Neural progenitor cell (in vitro differentiated cells): ENCODE data around the gene DGLUCY. TPM values are rescaled to one million over a fixed set of nuclear protein-coding genes. Genes with fewer than 3 reads are reported as not detected.

Experiments
- DNase-seq: peaks from one replicate; pipeline ENCODE4 v3.0.0-alpha.2; 2016; ENCODE audit warnings: low spot score
- H2AFZ ChIP-seq: fragments of 200-600 bp; sonication (generic); replicated peaks from 2 replicates; pipeline ENCODE4 v1.6.1; 2016; ENCODE audit warnings: antibody characterized with exemption
- H3F3A ChIP-seq: fragments of 200-600 bp; sonication (generic); 2 replicates; pipeline ENCODE4 v1.6.1; 2016; ENCODE audit warnings: antibody characterized with exemption, low read depth
- H3K27ac ChIP-seq: fragments of 200-600 bp; sonication (generic); 2 replicates; pipeline ENCODE4 v1.5.1; 2016; ENCODE audit warnings: mild to moderate bottlenecking
- H3K27me3 ChIP-seq: fragments of 200-600 bp; sonication (generic); 2 replicates; pipeline ENCODE4 v1.6.1; 2016; ENCODE audit warnings: mild to moderate bottlenecking, moderate library complexity
- H3K36me3 ChIP-seq: fragments of 200-600 bp; sonication (generic); 2 replicates; pipeline ENCODE4 v1.5.1; 2016
- H3K4me1 ChIP-seq: fragments of 200-600 bp; sonication (generic); 2 replicates; pipeline ENCODE4 v1.6.1; 2016; ENCODE audit warnings: mixed run types
- H3K4me2 ChIP-seq: fragments of 200-600 bp; sonication (generic); 2 replicates; pipeline ENCODE4 v1.6.1; 2016
- H3K4me3 ChIP-seq: fragments of 200-600 bp; sonication (generic); 2 replicates; pipeline ENCODE4 v1.5.1; 2016
- H3K79me2 ChIP-seq: fragments of 200-600 bp; sonication (generic); 2 replicates; pipeline ENCODE4 v1.6.1; 2016; ENCODE audit warnings: low read depth
- H3K9ac ChIP-seq: fragments of 200-600 bp; sonication (generic); 2 replicates; pipeline ENCODE4 v1.6.1; 2016
- H3K9me3 ChIP-seq: fragments of 200-600 bp; sonication (generic); 2 replicates; pipeline ENCODE4 v1.5.1; 2016; ENCODE audit warnings: low read depth
- H4K20me1 ChIP-seq: fragments of 200-600 bp; sonication (generic); 2 replicates; pipeline ENCODE4 v1.6.1; 2016; ENCODE audit warnings: low read depth
- H3K27ac Mint-ChIP-seq: 3 replicates; pipeline ENCODE4 v1.8.0; 2021; ENCODE audit warnings: mixed read lengths
- H3K27me3 Mint-ChIP-seq: 2 replicates; pipeline ENCODE4 v1.8.0; 2022; ENCODE audit warnings: low read depth, mild to moderate bottlenecking, inconsistent platforms, moderate library complexity, mixed read lengths; ENCODE audit not compliant: insufficient read depth
- H3K36me3 Mint-ChIP-seq: 3 replicates; pipeline ENCODE4 v1.8.0; 2021; ENCODE audit warnings: mixed read lengths
- H3K4me1 Mint-ChIP-seq: 3 replicates; pipeline ENCODE4 v1.8.0; 2021; ENCODE audit warnings: mixed read lengths
- H3K4me3 Mint-ChIP-seq: 3 replicates; pipeline ENCODE4 v1.8.0; 2021; ENCODE audit warnings: mild to moderate bottlenecking, moderate library complexity, mixed read lengths
- H3K9me3 Mint-ChIP-seq: 3 replicates; pipeline ENCODE4 v1.8.0; 2020; ENCODE audit warnings: mixed read lengths
- EZH2 ChIP-seq: fragments of 200-600 bp; sonication (generic); IDR thresholded peaks from 2 replicates; pipeline ENCODE4 v1.6.1; 2017; ENCODE audit warnings: antibody characterized with exemption, mild to moderate bottlenecking, moderate library complexity
- EZH2phosphoT487 ChIP-seq: fragments of 200-600 bp; sonication (generic); IDR thresholded peaks from 2 replicates; pipeline ENCODE4 v1.6.1; 2017; ENCODE audit warnings: antibody characterized with exemption
- total RNA-seq: library from RNA; depleted of rRNA; stranded (reverse); fragments of >200 nt; gene quantifications from 2 replicates; pipeline ENCODE4 v1.2.3, GENCODE V29; 2015; ENCODE audit warnings: low replicate concordance
- TF ChIP-seq, protein P1 (sequence below): fragments of 200-600 bp; sonication (generic); IDR thresholded peaks from 2 replicates; pipeline ENCODE4 v1.5.1; 2017; ENCODE audit warnings: antibody characterized with exemption, mild to moderate bottlenecking

DGLUCY gene
- total RNA-seq, 1 donor from 2014 or later: 17.0 TPM

DNA sequence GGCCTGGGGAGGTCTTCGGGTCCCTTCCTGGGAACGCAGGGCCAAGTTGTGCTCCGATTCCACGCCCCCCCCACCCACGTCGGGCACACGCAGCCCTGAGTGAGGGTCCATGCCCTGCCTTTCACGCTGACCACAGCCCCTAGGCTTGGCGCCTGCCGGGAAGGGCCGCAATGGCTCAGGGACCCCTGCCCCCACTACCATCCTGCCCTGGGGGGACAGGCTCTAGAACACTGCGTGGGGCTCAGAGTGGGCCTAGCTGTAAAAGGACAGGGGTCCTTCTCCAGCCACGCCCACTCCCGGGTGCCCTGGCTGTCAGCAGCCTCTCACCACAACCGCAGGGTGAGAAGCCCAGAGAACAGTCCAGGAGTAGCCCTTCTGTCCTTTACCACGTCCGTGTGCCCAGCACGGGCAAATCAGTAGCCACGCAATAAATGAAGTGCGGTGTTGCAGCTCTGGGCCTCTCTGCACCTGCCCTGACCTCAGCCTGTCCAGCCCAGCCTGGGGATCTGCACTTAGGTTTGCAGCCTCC is 140.0 kb downstream of the DGLUCY start:
- peaks cover 15% of the 10 kb centered on the region for H3K27me3 Mint-ChIP-seq
- H3K4me1 Mint-ChIP-seq: peaks cover 44% of the 10 kb centered on the region
- peaks cover 29% of the 10 kb centered on the region for H3K27me3 ChIP-seq
- H3K9me3 Mint-ChIP-seq: no peaks in the 10 kb centered on the region
- DNase-seq: no peak
- no peak overlapping the region for H3K27ac ChIP-seq
- peak overlapping the region; percentile 96 for H2AFZ ChIP-seq
- no peaks in the 10 kb centered on the region for H3K36me3 ChIP-seq
- H3K36me3 Mint-ChIP-seq: no peaks in the 10 kb centered on the region
- peak overlapping the region; percentile 78 for H3K4me3 ChIP-seq
- no peak overlapping the region for H3K9ac ChIP-seq
- no peaks in the 10 kb centered on the region for H4K20me1 ChIP-seq
- H3K4me3 Mint-ChIP-seq: peak overlapping the region; percentile 87
- no peaks in the 10 kb centered on the region for H3K9me3 ChIP-seq
- peak overlapping the region; percentile 53 for H3K27ac Mint-ChIP-seq
- peak overlapping the region; percentile 92 for H3K4me2 ChIP-seq
- peaks cover 38% of the 10 kb centered on the region for H3F3A ChIP-seq
- peaks cover 33% of the 10 kb centered on the region for H3K4me1 ChIP-seq
- TF ChIP-seq EZH2 (no peak), EZH2phosphoT487 (no peak)
- TF ChIP-seq, protein P1, sequence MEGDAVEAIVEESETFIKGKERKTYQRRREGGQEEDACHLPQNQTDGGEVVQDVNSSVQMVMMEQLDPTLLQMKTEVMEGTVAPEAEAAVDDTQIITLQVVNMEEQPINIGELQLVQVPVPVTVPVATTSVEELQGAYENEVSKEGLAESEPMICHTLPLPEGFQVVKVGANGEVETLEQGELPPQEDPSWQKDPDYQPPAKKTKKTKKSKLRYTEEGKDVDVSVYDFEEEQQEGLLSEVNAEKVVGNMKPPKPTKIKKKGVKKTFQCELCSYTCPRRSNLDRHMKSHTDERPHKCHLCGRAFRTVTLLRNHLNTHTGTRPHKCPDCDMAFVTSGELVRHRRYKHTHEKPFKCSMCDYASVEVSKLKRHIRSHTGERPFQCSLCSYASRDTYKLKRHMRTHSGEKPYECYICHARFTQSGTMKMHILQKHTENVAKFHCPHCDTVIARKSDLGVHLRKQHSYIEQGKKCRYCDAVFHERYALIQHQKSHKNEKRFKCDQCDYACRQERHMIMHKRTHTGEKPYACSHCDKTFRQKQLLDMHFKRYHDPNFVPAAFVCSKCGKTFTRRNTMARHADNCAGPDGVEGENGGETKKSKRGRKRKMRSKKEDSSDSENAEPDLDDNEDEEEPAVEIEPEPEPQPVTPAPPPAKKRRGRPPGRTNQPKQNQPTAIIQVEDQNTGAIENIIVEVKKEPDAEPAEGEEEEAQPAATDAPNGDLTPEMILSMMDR: no peak
- H3K79me2 ChIP-seq: no peaks in the 10 kb centered on the region

DNA sequence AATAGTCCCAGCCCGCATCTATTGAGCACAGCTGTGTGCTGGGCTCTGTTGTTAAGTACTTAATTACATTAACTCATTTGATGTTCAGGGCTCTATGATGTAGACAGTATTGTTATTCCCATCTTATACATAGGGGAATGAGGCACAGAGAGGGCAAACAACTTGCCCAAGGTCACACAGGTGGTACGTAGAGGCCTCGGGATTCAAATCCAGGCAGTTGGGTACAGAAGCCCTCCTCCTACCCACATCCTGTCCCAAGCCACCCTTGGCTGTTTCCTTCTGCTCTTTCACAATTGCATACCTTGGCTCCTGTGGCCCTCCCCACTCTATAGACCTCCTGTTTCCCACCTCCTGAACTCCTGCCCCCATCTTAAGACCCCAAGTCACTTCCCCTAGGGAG is 140.6 kb downstream of the DGLUCY start:
- Histone ChIP-seq H3K9ac (no peak overlapping the region), H3K4me1 (peaks cover 33% of the 10 kb centered on the region), H2AFZ (no peak overlapping the region), H3K79me2 (no peaks in the 10 kb centered on the region), H3K9me3 (no peaks in the 10 kb centered on the region), H3K36me3 (no peaks in the 10 kb centered on the region), H3K27ac (no peak overlapping the region), H4K20me1 (no peaks in the 10 kb centered on the region), H3K4me3 (no peak overlapping the region), H3F3A (peaks cover 38% of the 10 kb centered on the region), H3K27me3 (peaks cover 29% of the 10 kb centered on the region), H3K4me2 (peak overlapping the region; percentile 92)
- no peaks in the 10 kb centered on the region for H3K9me3 Mint-ChIP-seq
- peak overlapping the region; percentile 87 for H3K4me3 Mint-ChIP-seq
- no peak overlapping the region for H3K27ac Mint-ChIP-seq
- no peak for DNase-seq
- TF ChIP-seq EZH2 (no peak), EZH2phosphoT487 (no peak)
- TF ChIP-seq, protein P1: no peak
- peaks cover 44% of the 10 kb centered on the region for H3K4me1 Mint-ChIP-seq
- peaks cover 15% of the 10 kb centered on the region for H3K27me3 Mint-ChIP-seq
- no peaks in the 10 kb centered on the region for H3K36me3 Mint-ChIP-seq

DNA sequence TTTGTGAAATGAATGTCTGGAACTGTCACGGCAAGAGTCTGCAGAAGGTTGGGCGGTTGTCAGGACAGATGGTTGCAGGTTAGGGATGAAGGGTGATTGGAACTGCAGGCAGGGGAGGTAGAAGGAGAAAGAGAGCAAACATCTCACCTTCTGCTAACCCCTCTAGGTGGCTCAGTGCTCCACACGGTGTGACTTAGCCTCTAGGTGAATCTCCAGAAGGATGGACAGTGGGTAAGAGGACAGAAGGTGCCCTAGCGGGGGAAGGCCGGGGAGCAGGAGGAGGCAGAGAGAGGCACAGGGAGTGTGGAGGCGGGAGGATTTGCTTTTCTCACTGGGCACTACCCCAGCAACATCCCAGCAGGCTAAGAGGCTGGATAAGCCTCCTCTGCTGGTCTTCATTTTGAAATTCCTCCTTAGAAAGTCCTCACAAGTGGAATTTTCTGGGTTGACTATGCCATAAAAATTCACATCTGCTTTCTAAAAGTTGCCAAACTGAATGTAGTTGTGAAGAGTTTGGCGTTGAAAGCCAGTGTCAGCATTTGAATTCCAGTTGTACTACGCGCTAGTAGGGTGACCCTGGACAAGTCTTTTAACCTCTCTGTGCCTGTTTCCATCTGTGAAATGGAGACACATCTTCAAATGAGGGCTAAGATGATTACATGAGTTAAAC is 141.3 kb downstream of the DGLUCY start:
- Histone ChIP-seq H3K4me1 (peaks cover 28% of the 10 kb centered on the region), H3K9ac (no peak overlapping the region), H3K9me3 (no peaks in the 10 kb centered on the region), H2AFZ (no peak overlapping the region), H3F3A (peaks cover 31% of the 10 kb centered on the region), H3K79me2 (no peaks in the 10 kb centered on the region), H4K20me1 (no peaks in the 10 kb centered on the region), H3K4me2 (no peak overlapping the region), H3K36me3 (no peaks in the 10 kb centered on the region), H3K27ac (no peak overlapping the region), H3K27me3 (peaks cover 29% of the 10 kb centered on the region), H3K4me3 (no peak overlapping the region)
- Mint-ChIP-seq H3K4me1 (peaks cover 37% of the 10 kb centered on the region), H3K36me3 (no peaks in the 10 kb centered on the region), H3K27ac (no peak overlapping the region), H3K4me3 (peak overlapping the region; percentile 87), H3K27me3 (peaks cover 15% of the 10 kb centered on the region), H3K9me3 (no peaks in the 10 kb centered on the region)
- TF ChIP-seq EZH2phosphoT487 (no peak), EZH2 (no peak)
- TF ChIP-seq, protein P1: no peak
- no peak for DNase-seq
